Gastrocnemius medialis (tissue), 4 donors: ENCODE data around the gene CREBL2.
"Not testable (repeated sequence)": the region's sequence is repeated elsewhere in the genome, so short reads cannot be mapped to it uniquely, and the experiment has no call there.

Experiments
- POLR2A ChIP-seq, 2 donors: fragments of 450-650 bp; IDR thresholded peaks; one replicate each; pipeline ENCODE4 v1.6.1; 2017; ENCODE audit warnings: antibody characterized with exemption in 2 of 2, mild to moderate bottlenecking in 2 of 2, moderate library complexity in 2 of 2
- TF ChIP-seq, protein P1 (sequence below), 5 experiments: fragments of 450-650 bp in 3 of 5; fragments of 200-600 bp in 2 of 5; sonication (generic) in 2 of 5; IDR thresholded peaks in 4 of 5; conservative IDR thresholded peaks in 1 of 5; 1 replicate in 4 of 5; 2 replicates in 1 of 5; pipeline ENCODE4 v1.5.1; 2016 to 2019; ENCODE audit warnings: antibody characterized with exemption in 5 of 5, mild to moderate bottlenecking in 3 of 5, moderate library complexity in 3 of 5

DNA sequence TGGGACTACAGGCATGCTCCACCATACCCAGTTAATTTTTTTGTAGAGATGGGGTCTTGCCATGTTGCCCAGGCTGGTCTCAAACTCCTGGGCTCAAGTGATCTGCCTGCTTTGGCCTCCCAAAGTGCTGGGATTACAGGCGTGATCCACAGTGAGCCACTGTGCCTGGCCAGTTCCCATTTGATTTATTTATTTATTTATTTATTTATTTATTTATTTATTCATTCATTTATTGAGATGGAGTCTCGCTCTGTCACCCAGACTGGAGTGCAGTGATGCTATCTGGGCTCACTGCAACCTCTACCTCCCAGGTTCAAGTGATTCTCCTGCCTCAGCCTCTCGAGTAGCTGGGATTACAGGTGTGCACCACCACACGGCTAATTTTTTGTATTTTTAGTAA, 41.0 kb downstream of the CREBL2 start:
- TF ChIP-seq, protein P1, sequence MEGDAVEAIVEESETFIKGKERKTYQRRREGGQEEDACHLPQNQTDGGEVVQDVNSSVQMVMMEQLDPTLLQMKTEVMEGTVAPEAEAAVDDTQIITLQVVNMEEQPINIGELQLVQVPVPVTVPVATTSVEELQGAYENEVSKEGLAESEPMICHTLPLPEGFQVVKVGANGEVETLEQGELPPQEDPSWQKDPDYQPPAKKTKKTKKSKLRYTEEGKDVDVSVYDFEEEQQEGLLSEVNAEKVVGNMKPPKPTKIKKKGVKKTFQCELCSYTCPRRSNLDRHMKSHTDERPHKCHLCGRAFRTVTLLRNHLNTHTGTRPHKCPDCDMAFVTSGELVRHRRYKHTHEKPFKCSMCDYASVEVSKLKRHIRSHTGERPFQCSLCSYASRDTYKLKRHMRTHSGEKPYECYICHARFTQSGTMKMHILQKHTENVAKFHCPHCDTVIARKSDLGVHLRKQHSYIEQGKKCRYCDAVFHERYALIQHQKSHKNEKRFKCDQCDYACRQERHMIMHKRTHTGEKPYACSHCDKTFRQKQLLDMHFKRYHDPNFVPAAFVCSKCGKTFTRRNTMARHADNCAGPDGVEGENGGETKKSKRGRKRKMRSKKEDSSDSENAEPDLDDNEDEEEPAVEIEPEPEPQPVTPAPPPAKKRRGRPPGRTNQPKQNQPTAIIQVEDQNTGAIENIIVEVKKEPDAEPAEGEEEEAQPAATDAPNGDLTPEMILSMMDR (IDR thresholded peaks at IDR 0.05 in 4 of 5, conservative IDR thresholded peaks at IDR 0.05 in 1 of 5): not testable (repeated sequence)
- not testable (repeated sequence) for TF ChIP-seq POLR2A (IDR thresholded peaks at IDR 0.05)
